ENCODE results near the gene JHY. TPM values are rescaled to one million over a fixed set of nuclear protein-coding genes. Genes with fewer than 3 reads are reported as not detected.

Gene JHY
- total and polyA plus RNA-seq, 10 donors = 1.0 to 5.6 (median 4.4) TPM

DNA sequence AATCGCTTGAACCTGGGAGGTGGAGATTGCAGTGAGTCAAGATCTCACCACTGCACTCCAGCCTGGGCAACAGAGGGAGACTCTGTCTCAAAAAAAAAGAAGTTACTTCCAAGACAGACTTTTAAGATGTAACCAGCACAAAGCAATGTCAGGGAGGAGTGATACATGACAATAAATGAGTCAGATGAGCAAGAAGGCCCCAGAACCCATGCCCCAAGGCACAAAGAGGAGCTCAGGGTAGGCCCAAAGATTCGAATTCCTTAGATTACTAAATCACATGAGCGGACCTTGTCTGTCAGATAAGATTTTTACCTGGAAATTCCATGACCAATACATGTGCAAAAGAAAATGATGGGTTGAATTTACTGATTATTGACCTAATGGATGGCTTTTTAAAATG lies 10.5 kb upstream of the JHY start:
- Histone ChIP-seq H3K36me3 (peaks cover 0 to 4% (median 0%) of the 10 kb centered on the region in 6 donors), H3K4me3 (no peak overlapping the region), H3K27ac (no peak overlapping the region), H3K27me3 (replicated peaks in 1 of 7) (no peaks in the 10 kb centered on the region), H3K9me3 (no peaks in the 10 kb centered on the region), H3K4me1 (no peaks in the 10 kb centered on the region)
- 83 to 94% (median 87%) methylated on average over 3 of the region's 3 CpGs for WGBS, 5 donors
- no peak for TF ChIP-seq POLR2A (IDR thresholded peaks at IDR 0.05)
- TF ChIP-seq, protein P1, sequence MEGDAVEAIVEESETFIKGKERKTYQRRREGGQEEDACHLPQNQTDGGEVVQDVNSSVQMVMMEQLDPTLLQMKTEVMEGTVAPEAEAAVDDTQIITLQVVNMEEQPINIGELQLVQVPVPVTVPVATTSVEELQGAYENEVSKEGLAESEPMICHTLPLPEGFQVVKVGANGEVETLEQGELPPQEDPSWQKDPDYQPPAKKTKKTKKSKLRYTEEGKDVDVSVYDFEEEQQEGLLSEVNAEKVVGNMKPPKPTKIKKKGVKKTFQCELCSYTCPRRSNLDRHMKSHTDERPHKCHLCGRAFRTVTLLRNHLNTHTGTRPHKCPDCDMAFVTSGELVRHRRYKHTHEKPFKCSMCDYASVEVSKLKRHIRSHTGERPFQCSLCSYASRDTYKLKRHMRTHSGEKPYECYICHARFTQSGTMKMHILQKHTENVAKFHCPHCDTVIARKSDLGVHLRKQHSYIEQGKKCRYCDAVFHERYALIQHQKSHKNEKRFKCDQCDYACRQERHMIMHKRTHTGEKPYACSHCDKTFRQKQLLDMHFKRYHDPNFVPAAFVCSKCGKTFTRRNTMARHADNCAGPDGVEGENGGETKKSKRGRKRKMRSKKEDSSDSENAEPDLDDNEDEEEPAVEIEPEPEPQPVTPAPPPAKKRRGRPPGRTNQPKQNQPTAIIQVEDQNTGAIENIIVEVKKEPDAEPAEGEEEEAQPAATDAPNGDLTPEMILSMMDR (IDR thresholded peaks at IDR 0.05 in 8 of 11, conservative IDR thresholded peaks at IDR 0.05 in 3 of 11) = no peak
- no peak for TF ChIP-seq POLR2AphosphoS5 (IDR thresholded peaks at IDR 0.05)
- intact Hi-C loops (cut with DNase I; ENCODE audit: low total_unique reads) = no loop called here
- no peak for DNase-seq

DNA sequence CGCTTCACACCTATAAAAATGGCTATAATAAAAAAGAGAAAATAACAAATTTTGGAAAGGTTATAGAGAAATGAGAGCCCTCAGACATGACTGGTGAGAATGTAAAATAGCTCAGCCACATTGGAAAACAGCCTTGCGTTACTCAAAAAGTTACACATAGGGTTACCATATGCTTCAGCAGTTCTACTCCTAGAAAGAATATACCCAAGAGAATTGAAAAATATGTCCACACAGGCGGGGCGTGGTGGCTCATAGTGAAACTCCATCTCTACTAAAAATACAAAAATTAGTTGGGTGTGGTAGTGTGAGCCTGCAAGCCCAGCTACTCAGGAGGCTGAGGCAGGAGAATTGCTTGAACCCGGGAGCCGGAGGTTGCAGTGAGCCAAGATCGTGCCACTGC lies 7.6 kb upstream of the JHY start:
- Histone ChIP-seq H3K4me3 (no peak overlapping the region), H3K36me3 (no peaks in the 10 kb centered on the region), H3K9me3 (no peaks in the 10 kb centered on the region), H3K27me3 (replicated peaks in 1 of 7) (peaks cover 0 to 6% (median 0%) of the 10 kb centered on the region in 7 donors), H3K27ac (no peak overlapping the region), H3K4me1 (peaks cover 0 to 5% (median 0%) of the 10 kb centered on the region in 6 donors)
- no peak for DNase-seq
- intact Hi-C loops (cut with DNase I; ENCODE audit: low total_unique reads) = no loop called here
- TF ChIP-seq POLR2A (IDR thresholded peaks at IDR 0.05) = no peak
- no peak for TF ChIP-seq POLR2AphosphoS5 (IDR thresholded peaks at IDR 0.05)
- TF ChIP-seq, protein P1 (IDR thresholded peaks at IDR 0.05 in 8 of 11, conservative IDR thresholded peaks at IDR 0.05 in 3 of 11) = no peak
- 65 to 79% (median 69%) methylated on average over 7 of the region's 7 CpGs for WGBS, 5 donors

DNA sequence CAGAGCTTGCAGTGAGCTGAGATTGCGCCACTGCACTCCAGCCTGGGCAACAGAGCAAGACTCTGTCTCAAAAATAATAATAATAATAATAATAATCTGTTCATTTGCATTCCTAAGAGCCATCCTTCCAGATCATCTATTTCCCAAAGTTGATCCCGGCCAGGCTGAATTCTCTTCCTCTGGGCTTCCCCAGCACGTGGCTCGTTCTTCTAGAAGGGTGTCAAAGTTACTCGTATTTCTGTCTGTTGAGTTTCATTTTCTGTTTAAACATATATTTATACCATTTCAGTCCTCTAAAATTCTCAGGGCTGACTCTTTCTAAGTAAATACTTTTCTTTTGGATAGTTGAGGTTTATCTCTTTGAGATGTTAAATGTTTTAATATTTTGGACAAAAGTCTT lies 4.8 kb upstream of the JHY start:
- TF ChIP-seq POLR2A (IDR thresholded peaks at IDR 0.05) (no peak), POLR2AphosphoS5 (IDR thresholded peaks at IDR 0.05) (no peak)
- TF ChIP-seq, protein P1 (IDR thresholded peaks at IDR 0.05 in 8 of 11, conservative IDR thresholded peaks at IDR 0.05 in 3 of 11) = no peak
- DNase-seq = no peak
- H3K4me1 ChIP-seq = peaks cover 0 to 14% (median 6%) of the 10 kb centered on the region in 6 donors
- peaks cover 0 to 32% (median 0%) of the 10 kb centered on the region in 7 donors for H3K27me3 ChIP-seq (replicated peaks in 1 of 7)
- H3K4me3 ChIP-seq = peak overlapping the region in 1 of 8 donors; percentile 24
- no peaks in the 10 kb centered on the region for H3K36me3 ChIP-seq
- intact Hi-C loops (cut with DNase I; ENCODE audit: low total_unique reads) = no loop called here
- H3K9me3 ChIP-seq = no peaks in the 10 kb centered on the region
- H3K27ac ChIP-seq = no peak overlapping the region
- 40 to 79% (median 70%) methylated on average over 5 of the region's 5 CpGs for WGBS, 5 donors

DNA sequence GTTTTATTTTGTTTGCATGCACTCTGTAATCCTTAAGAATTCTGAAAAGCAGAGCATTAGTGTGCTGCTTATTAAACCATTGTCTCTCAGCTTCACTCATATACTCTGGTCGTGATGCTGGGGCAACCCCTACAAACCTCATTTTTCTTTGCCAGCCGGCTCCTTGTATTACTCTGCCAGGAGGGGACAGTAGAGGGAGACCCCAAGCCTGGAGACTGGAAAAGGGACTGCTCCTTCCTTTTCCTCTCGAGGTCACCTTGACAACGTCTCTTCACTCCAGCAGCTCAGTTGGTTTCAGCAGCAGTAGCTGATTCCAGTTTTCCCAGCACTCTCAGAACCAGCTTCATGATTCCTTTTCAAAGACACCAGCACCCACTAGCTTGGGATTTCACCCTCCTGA lies 2.8 kb upstream of the JHY start:
- peaks cover 0 to 36% (median 0%) of the 10 kb centered on the region in 7 donors for H3K27me3 ChIP-seq (replicated peaks in 1 of 7)
- DNase-seq = no peak
- no peaks in the 10 kb centered on the region for H3K36me3 ChIP-seq
- H3K27ac ChIP-seq = no peak overlapping the region
- intact Hi-C loops (cut with DNase I; ENCODE audit: low total_unique reads) = no loop called here
- 37 to 55% (median 51%) methylated on average over 4 of the region's 4 CpGs for WGBS, 5 donors
- no peak overlapping the region for H3K4me3 ChIP-seq
- H3K4me1 ChIP-seq = peaks cover 0 to 33% (median 13%) of the 10 kb centered on the region in 6 donors
- TF ChIP-seq POLR2AphosphoS5 (IDR thresholded peaks at IDR 0.05) (no peak), POLR2A (IDR thresholded peaks at IDR 0.05) (no peak)
- TF ChIP-seq, protein P1 (IDR thresholded peaks at IDR 0.05 in 8 of 11, conservative IDR thresholded peaks at IDR 0.05 in 3 of 11) = no peak
- H3K9me3 ChIP-seq = no peaks in the 10 kb centered on the region

All from spleen (tissue), 11 donors.